ENCODE measurements around the gene MLPH.

The MLPH gene

DNA sequence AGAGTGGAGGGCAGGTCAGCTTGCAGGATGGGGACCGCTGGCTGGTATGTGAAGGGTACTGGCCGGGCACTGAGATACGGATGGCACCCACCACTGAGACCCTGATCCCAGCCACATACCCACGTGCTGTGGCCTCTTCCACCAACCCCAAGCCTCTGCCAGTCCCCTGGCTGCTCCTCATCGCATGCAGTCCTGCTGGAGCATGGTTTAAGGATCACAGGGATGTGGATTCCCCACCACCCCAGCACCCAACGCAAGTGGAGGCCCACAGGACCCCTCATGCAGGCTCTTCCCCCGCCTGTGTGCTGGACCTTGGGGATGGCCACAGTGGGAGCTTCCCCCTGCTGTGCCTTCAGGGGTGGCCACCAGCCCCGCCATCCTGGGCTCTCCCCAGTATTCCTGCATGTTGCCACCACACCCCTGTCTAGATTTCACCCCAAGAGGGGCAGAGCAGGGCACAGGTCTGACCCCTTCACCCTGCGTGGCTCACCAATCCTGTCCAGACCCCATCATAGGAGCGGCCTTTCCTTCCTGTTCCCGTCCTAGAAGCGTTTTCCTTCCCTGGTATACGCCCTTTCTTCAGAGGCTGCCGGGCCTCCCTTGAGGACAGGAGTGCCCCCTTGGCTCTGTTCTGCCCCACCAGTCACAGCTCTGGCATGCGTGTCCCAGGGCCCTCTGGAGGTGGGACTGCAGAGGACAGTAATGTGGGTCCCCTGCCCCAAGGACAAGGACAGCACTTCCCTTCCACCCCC lies 18.3 kb downstream of the MLPH start:
- H3K4me1 ChIP-seq (ENCODE audit: control insufficient read depth, insufficient read depth, low read length) = peaks cover 51% of the 10 kb centered on the region
- H3K27me3 ChIP-seq (ENCODE audit: control insufficient read depth, insufficient read depth, low read length) = no peaks in the 10 kb centered on the region
- H3K4me2 ChIP-seq (ENCODE audit: low read length) = no peak overlapping the region
- H3K36me3 ChIP-seq (ENCODE audit: insufficient read depth, low read length) = peaks cover 77% of the 10 kb centered on the region
- no peaks in the 10 kb centered on the region for H3K9me3 ChIP-seq (replicated peaks; ENCODE audit: low read length)
- no peak overlapping the region for H3K4me3 ChIP-seq (ENCODE audit: low read length)
- H3K9ac ChIP-seq (ENCODE audit: low read depth, low read length) = no peak overlapping the region

DNA sequence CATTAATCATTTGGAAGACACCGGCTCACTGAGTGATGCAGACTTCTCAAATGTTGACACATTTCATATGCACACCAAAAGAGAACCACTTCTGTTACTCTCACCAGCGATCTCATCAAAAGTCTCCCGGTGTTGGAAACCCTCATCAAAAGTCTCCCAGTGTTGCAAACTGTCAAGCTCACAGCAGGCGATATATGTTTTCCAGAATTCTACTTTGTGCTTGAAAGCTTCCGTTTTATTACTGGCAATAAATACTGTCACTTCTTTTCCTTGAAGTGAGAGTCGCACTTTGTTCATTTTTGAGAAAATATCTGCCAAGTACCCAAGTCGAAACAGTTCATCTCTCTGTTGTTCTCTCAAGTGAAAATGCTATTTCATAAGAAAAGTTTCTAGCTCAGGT lies 20.5 kb downstream of the MLPH start:
- Histone ChIP-seq H3K36me3 (ENCODE audit: insufficient read depth, low read length) (peaks cover 89% of the 10 kb centered on the region), H3K4me1 (ENCODE audit: control insufficient read depth, insufficient read depth, low read length) (peaks cover 33% of the 10 kb centered on the region), H3K9me3 (replicated peaks; ENCODE audit: low read length) (no peaks in the 10 kb centered on the region), H3K4me3 (ENCODE audit: low read length) (no peak overlapping the region), H3K27me3 (ENCODE audit: control insufficient read depth, insufficient read depth, low read length) (no peaks in the 10 kb centered on the region), H3K9ac (ENCODE audit: low read depth, low read length) (peak overlapping the region; percentile 18), H3K4me2 (ENCODE audit: low read length) (no peak overlapping the region)

- no peak overlapping the region for H3K4me3 ChIP-seq (ENCODE audit: low read length)
- no peak overlapping the region for H3K9ac ChIP-seq (ENCODE audit: low read depth, low read length)
- H3K4me2 ChIP-seq (ENCODE audit: low read length) = no peak overlapping the region
- H3K27me3 ChIP-seq (ENCODE audit: control insufficient read depth, insufficient read depth, low read length) = no peaks in the 10 kb centered on the region
- H3K9me3 ChIP-seq (replicated peaks; ENCODE audit: low read length) = no peaks in the 10 kb centered on the region
- H3K4me1 ChIP-seq (ENCODE audit: control insufficient read depth, insufficient read depth, low read length) = peaks cover 24% of the 10 kb centered on the region
- peaks cover 88% of the 10 kb centered on the region for H3K36me3 ChIP-seq (ENCODE audit: insufficient read depth, low read length)
Observed at GRCh38 chr2:237508361-237508760, 21.3 kb downstream of the MLPH start.

DNA sequence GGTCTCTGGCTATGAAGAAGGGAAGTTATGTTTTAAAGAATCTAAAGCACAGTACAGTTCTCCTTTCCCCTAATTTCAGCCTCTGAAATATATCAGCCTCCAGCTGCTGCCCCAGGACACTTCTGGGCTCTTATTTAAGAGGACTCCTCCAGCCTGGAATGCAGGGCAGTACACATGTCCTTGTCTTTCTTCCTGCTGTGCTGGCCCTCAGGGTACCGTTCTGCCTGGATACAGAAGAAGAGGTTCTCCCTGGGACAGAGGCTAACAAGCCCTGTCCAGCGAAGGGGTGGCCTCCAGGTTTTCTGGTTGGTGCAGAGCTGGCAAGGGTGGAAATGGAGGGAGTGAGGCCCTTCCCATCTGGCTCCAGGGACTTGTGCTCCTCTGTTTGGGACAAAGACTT lies 22.1 kb downstream of the MLPH start:
- Histone ChIP-seq H3K4me3 (ENCODE audit: low read length) (no peak overlapping the region), H3K9ac (ENCODE audit: low read depth, low read length) (peak overlapping the region; percentile 9), H3K4me2 (ENCODE audit: low read length) (no peak overlapping the region), H3K27me3 (ENCODE audit: control insufficient read depth, insufficient read depth, low read length) (no peaks in the 10 kb centered on the region), H3K9me3 (replicated peaks; ENCODE audit: low read length) (no peaks in the 10 kb centered on the region), H3K4me1 (ENCODE audit: control insufficient read depth, insufficient read depth, low read length) (peaks cover 22% of the 10 kb centered on the region), H3K36me3 (ENCODE audit: insufficient read depth, low read length) (peaks cover 89% of the 10 kb centered on the region)

DNA sequence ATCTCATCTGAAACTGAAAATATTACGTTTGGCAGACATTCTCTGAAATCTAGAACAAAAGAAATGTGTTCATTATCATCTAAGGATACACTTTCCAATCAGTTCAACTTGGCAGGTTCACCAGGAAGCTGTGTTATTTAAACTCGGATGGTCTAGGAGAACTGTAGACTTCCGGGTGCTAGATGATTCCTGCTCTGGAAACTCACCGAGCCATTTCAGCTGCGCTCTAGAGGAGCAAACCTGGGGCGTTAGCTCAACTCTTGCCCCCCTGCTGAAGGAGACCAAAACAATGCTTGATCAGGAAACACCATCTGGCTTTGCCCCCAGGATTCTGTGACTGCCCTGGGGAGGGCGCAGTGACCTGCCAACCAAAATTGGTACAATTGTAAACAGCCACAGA lies 22.9 kb downstream of the MLPH start:
- peak overlapping the region; percentile 5 for H3K9ac ChIP-seq (ENCODE audit: low read depth, low read length)
- peaks cover 90% of the 10 kb centered on the region for H3K36me3 ChIP-seq (ENCODE audit: insufficient read depth, low read length)
- H3K4me3 ChIP-seq (ENCODE audit: low read length) = no peak overlapping the region
- H3K4me1 ChIP-seq (ENCODE audit: control insufficient read depth, insufficient read depth, low read length) = peaks cover 22% of the 10 kb centered on the region
- H3K27me3 ChIP-seq (ENCODE audit: control insufficient read depth, insufficient read depth, low read length) = no peaks in the 10 kb centered on the region
- H3K4me2 ChIP-seq (ENCODE audit: low read length) = no peak overlapping the region
- H3K9me3 ChIP-seq (replicated peaks; ENCODE audit: low read length) = no peaks in the 10 kb centered on the region

- no peaks in the 10 kb centered on the region for H3K27me3 ChIP-seq (ENCODE audit: control insufficient read depth, insufficient read depth, low read length)
- peaks cover 91% of the 10 kb centered on the region for H3K36me3 ChIP-seq (ENCODE audit: insufficient read depth, low read length)
- H3K4me1 ChIP-seq (ENCODE audit: control insufficient read depth, insufficient read depth, low read length) = peaks cover 22% of the 10 kb centered on the region
- H3K4me3 ChIP-seq (ENCODE audit: low read length) = no peak overlapping the region
- no peaks in the 10 kb centered on the region for H3K9me3 ChIP-seq (replicated peaks; ENCODE audit: low read length)
- H3K9ac ChIP-seq (ENCODE audit: low read depth, low read length) = no peak overlapping the region
- H3K4me2 ChIP-seq (ENCODE audit: low read length) = no peak overlapping the region
Observed at GRCh38 chr2:237510502-237511217, 23.6 kb downstream of the MLPH start.

DNA sequence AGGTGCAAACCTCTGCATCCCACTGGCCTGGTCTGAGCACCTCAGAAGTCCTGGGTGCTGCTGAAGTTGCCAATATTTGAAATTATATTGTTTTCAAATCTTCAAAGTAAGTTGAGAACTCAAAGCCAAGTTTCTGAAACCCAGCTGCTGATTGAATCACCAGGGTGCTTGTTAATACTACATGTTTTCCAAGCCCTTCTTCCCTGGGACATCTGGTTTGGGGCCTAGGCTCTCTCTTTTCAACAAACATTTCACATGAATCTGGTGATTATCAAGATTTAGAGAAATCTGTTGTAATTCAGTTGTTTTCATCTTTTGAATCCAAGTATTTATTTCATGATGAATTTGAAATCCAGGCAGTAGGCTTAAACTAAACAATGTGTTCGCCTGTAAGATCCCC lies 24.4 kb downstream of the MLPH start:
- H3K4me2 ChIP-seq (ENCODE audit: low read length) = no peak overlapping the region
- no peaks in the 10 kb centered on the region for H3K27me3 ChIP-seq (ENCODE audit: control insufficient read depth, insufficient read depth, low read length)
- peaks cover 22% of the 10 kb centered on the region for H3K4me1 ChIP-seq (ENCODE audit: control insufficient read depth, insufficient read depth, low read length)
- peak overlapping the region; percentile 6 for H3K9ac ChIP-seq (ENCODE audit: low read depth, low read length)
- peaks cover 96% of the 10 kb centered on the region for H3K36me3 ChIP-seq (ENCODE audit: insufficient read depth, low read length)
- H3K9me3 ChIP-seq (replicated peaks; ENCODE audit: low read length) = no peaks in the 10 kb centered on the region
- no peak overlapping the region for H3K4me3 ChIP-seq (ENCODE audit: low read length)

- Histone ChIP-seq H3K9me3 (replicated peaks; ENCODE audit: low read length) (no peaks in the 10 kb centered on the region), H3K9ac (ENCODE audit: low read depth, low read length) (peak overlapping the region; percentile 6), H3K4me2 (ENCODE audit: low read length) (no peak overlapping the region), H3K4me3 (ENCODE audit: low read length) (no peak overlapping the region), H3K27me3 (ENCODE audit: control insufficient read depth, insufficient read depth, low read length) (no peaks in the 10 kb centered on the region), H3K36me3 (ENCODE audit: insufficient read depth, low read length) (peaks cover 98% of the 10 kb centered on the region), H3K4me1 (ENCODE audit: control insufficient read depth, insufficient read depth, low read length) (peaks cover 22% of the 10 kb centered on the region)
Observed at GRCh38 chr2:237511885-237512405, 24.9 kb downstream of the MLPH start.

- Histone ChIP-seq H3K4me1 (ENCODE audit: control insufficient read depth, insufficient read depth, low read length) (peaks cover 14% of the 10 kb centered on the region), H3K27me3 (ENCODE audit: control insufficient read depth, insufficient read depth, low read length) (no peaks in the 10 kb centered on the region), H3K4me2 (ENCODE audit: low read length) (no peak overlapping the region), H3K4me3 (ENCODE audit: low read length) (no peak overlapping the region), H3K9ac (ENCODE audit: low read depth, low read length) (peak overlapping the region; percentile 37), H3K36me3 (ENCODE audit: insufficient read depth, low read length) (peaks cover 89% of the 10 kb centered on the region), H3K9me3 (replicated peaks; ENCODE audit: low read length) (no peaks in the 10 kb centered on the region)
Observed at GRCh38 chr2:237512774-237513466, 25.9 kb downstream of the MLPH start.

DNA sequence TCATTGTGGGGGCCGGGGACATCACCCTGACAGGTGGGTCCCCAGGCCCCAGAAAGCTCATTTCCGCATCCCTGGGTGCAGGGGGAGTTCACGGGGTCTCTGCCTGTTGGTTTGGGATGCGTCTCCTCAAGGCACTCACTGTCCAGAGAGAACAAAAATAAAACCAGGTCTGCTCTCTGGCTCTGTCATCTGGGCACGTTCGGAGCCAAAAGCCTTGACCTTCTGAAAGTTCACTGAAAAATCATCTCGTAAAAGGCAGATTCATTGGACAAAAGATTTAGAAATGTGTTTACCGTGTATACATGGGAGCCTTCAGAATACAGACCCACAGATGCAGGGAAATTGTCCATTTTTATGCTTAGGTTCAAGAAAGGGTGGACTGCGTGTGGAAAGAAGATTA lies 26.6 kb downstream of the MLPH start:
- Histone ChIP-seq H3K9me3 (replicated peaks; ENCODE audit: low read length) (no peaks in the 10 kb centered on the region), H3K27me3 (ENCODE audit: control insufficient read depth, insufficient read depth, low read length) (no peaks in the 10 kb centered on the region), H3K4me2 (ENCODE audit: low read length) (no peak overlapping the region), H3K9ac (ENCODE audit: low read depth, low read length) (no peak overlapping the region), H3K4me3 (ENCODE audit: low read length) (no peak overlapping the region), H3K36me3 (ENCODE audit: insufficient read depth, low read length) (peaks cover 81% of the 10 kb centered on the region), H3K4me1 (ENCODE audit: control insufficient read depth, insufficient read depth, low read length) (peaks cover 7% of the 10 kb centered on the region)

GRCh38 chr2:237514474-237515130 lies 27.6 kb downstream of the MLPH start:
- no peaks in the 10 kb centered on the region for H3K9me3 ChIP-seq (replicated peaks; ENCODE audit: low read length)
- H3K36me3 ChIP-seq (ENCODE audit: insufficient read depth, low read length) = peaks cover 72% of the 10 kb centered on the region
- H3K27me3 ChIP-seq (ENCODE audit: control insufficient read depth, insufficient read depth, low read length) = no peaks in the 10 kb centered on the region
- H3K4me2 ChIP-seq (ENCODE audit: low read length) = no peak overlapping the region
- H3K4me3 ChIP-seq (ENCODE audit: low read length) = no peak overlapping the region
- no peaks in the 10 kb centered on the region for H3K4me1 ChIP-seq (ENCODE audit: control insufficient read depth, insufficient read depth, low read length)
- H3K9ac ChIP-seq (ENCODE audit: low read depth, low read length) = no peak overlapping the region

Measured in skeletal muscle satellite cell (primary cell).